ENCODE measurements around the gene PHEX.

DNA sequence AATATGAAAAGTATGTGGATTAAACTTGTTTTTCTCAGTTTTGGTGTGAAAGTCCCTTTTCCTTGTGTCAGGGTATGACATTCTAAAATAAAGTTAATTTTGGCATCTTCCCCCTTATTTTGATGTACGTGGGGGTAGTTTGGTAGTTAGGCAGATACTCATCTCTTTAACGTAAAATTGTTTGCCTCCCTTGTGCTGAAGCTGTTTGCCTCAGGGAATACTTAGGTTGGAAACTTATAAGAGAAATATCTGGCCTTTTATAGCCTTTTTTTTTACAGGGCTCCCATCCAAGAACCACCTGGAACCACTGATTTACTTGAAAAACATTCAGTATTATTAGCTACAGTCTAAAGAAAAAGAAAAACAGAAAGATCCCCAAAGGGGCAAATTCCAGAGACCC is 85.5 kb downstream of the PHEX start:
- TF ChIP-seq, protein P1, sequence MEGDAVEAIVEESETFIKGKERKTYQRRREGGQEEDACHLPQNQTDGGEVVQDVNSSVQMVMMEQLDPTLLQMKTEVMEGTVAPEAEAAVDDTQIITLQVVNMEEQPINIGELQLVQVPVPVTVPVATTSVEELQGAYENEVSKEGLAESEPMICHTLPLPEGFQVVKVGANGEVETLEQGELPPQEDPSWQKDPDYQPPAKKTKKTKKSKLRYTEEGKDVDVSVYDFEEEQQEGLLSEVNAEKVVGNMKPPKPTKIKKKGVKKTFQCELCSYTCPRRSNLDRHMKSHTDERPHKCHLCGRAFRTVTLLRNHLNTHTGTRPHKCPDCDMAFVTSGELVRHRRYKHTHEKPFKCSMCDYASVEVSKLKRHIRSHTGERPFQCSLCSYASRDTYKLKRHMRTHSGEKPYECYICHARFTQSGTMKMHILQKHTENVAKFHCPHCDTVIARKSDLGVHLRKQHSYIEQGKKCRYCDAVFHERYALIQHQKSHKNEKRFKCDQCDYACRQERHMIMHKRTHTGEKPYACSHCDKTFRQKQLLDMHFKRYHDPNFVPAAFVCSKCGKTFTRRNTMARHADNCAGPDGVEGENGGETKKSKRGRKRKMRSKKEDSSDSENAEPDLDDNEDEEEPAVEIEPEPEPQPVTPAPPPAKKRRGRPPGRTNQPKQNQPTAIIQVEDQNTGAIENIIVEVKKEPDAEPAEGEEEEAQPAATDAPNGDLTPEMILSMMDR (IDR thresholded peaks at IDR 0.05; ENCODE audit: low read length): no peak
- TF ChIP-seq EZH2 (IDR thresholded peaks at IDR 0.05; ENCODE audit: borderline replicate concordance, low read length): no peak
